Peyer's patch (tissue), 4 donors: ENCODE results near the gene TMEM184C. TPM values are rescaled to one million over a fixed set of nuclear protein-coding genes. Genes with fewer than 3 reads are reported as not detected.

ENCODE experiments used
- DNase-seq, 3 donors: peaks; one replicate each; pipeline ENCODE4 v3.0.0-alpha.2; 2017 to 2019
- H3K27ac ChIP-seq, 4 donors: fragments of 200-600 bp; sonication (generic); one replicate each; pipeline ENCODE4 v1.5.1; 2016 to 2019
- H3K27me3 ChIP-seq, 2 donors: fragments of 200-600 bp; sonication (generic); one replicate each; pipeline ENCODE4 v1.5.1; 2019
- H3K36me3 ChIP-seq, 3 donors: fragments of 200-600 bp; sonication (generic); one replicate each; pipeline ENCODE4 v1.5.1; 2016 to 2019
- H3K4me1 ChIP-seq, 4 donors: fragments of 200-600 bp; sonication (generic); one replicate each; pipeline ENCODE4 v1.5.1; 2016 to 2019
- H3K4me3 ChIP-seq, 4 donors: fragments of 200-600 bp; sonication (generic); 1 replicate in 3 of 4; 2 replicates in 1 of 4; pipeline ENCODE4 v1.5.1; 2016 to 2019; ENCODE audit warnings: mild to moderate bottlenecking in 1 of 4
- H3K9me3 ChIP-seq, 4 donors: fragments of 200-600 bp; sonication (generic); one replicate each; pipeline ENCODE4 v1.5.1; 2016 to 2019; ENCODE audit warnings: mild to moderate bottlenecking in 1 of 4
- CTCF ChIP-seq, 6 experiments: fragments of 450-650 bp in 4 of 6; fragments of 200-600 bp in 2 of 6; sonication (generic) in 1 of 6; IDR thresholded peaks; one replicate each; pipeline ENCODE4 v1.5.1; 2017 to 2019; ENCODE audit warnings: antibody characterized with exemption in 6 of 6, mild to moderate bottlenecking in 3 of 6, moderate library complexity in 1 of 6
- POLR2A ChIP-seq, 2 donors: fragments of 450-650 bp; IDR thresholded peaks; one replicate each; pipeline ENCODE4 v1.5.1; 2017; ENCODE audit warnings: antibody characterized with exemption in 2 of 2, mild to moderate bottlenecking in 2 of 2, moderate library complexity in 2 of 2
- total RNA-seq, 4 donors: library from RNA; depleted of rRNA; stranded (reverse); fragments of >200 nt; gene quantifications; one replicate each; pipeline ENCODE4 v1.1.0, GENCODE V29; 2016

The TMEM184C gene
- total RNA-seq, 4 donors from 2014 or later: 23.7 to 38.0 (median 27.9) TPM

GRCh38 chr4:147629783-147630730, 12.9 kb downstream of the TMEM184C start:
- no peaks in the 10 kb centered on the region for H3K9me3 ChIP-seq

GRCh38 chr4:147633113-147633512, 15.9 kb downstream of the TMEM184C start:
- TF ChIP-seq CTCF (IDR thresholded peaks at IDR 0.05) (no peak), POLR2A (IDR thresholded peaks at IDR 0.05) (no peak)
- peaks cover 0 to 92% (median 0%) of the 10 kb centered on the region in 3 donors for H3K36me3 ChIP-seq
- H3K4me1 ChIP-seq: no peaks in the 10 kb centered on the region
- DNase-seq: no peak
- no peak overlapping the region for H3K4me3 ChIP-seq
- H3K27ac ChIP-seq: no peak overlapping the region
- H3K27me3 ChIP-seq: no peaks in the 10 kb centered on the region
- no peaks in the 10 kb centered on the region for H3K9me3 ChIP-seq

More at GRCh38 chr4:147629783-147630730, 12.9 kb downstream of the TMEM184C start:
- TF ChIP-seq POLR2A (IDR thresholded peaks at IDR 0.05): no peak
- no peak for TF ChIP-seq CTCF (IDR thresholded peaks at IDR 0.05)
- Histone ChIP-seq H3K4me1 (no peaks in the 10 kb centered on the region), H3K36me3 (peaks cover 0 to 78% (median 0%) of the 10 kb centered on the region in 3 donors), H3K27me3 (no peaks in the 10 kb centered on the region), H3K27ac (no peak overlapping the region), H3K4me3 (no peak overlapping the region)
- no peak for DNase-seq

- no peaks in the 10 kb centered on the region for H3K27me3 ChIP-seq
- peaks cover 0 to 92% (median 0%) of the 10 kb centered on the region in 3 donors for H3K36me3 ChIP-seq
- DNase-seq: no peak
- H3K27ac ChIP-seq: no peak overlapping the region
- H3K9me3 ChIP-seq: no peaks in the 10 kb centered on the region
- TF ChIP-seq CTCF (IDR thresholded peaks at IDR 0.05) (no peak), POLR2A (IDR thresholded peaks at IDR 0.05) (no peak)
- H3K4me1 ChIP-seq: no peaks in the 10 kb centered on the region
- no peak overlapping the region for H3K4me3 ChIP-seq
These were observed 16.4 kb downstream of the TMEM184C start for GRCh38 chr4:147633643-147634042.

GRCh38 chr4:147635348-147635747, 18.2 kb downstream of the TMEM184C start:
- no peaks in the 10 kb centered on the region for H3K9me3 ChIP-seq
- no peak for DNase-seq
- H3K4me1 ChIP-seq: no peaks in the 10 kb centered on the region
- H3K27me3 ChIP-seq: no peaks in the 10 kb centered on the region
- H3K27ac ChIP-seq: no peak overlapping the region
- TF ChIP-seq CTCF (IDR thresholded peaks at IDR 0.05) (no peak), POLR2A (IDR thresholded peaks at IDR 0.05) (no peak)
- H3K36me3 ChIP-seq: peaks cover 0 to 75% (median 0%) of the 10 kb centered on the region in 3 donors
- H3K4me3 ChIP-seq: no peak overlapping the region

- Histone ChIP-seq H3K27me3 (no peaks in the 10 kb centered on the region), H3K4me3 (no peak overlapping the region), H3K4me1 (no peaks in the 10 kb centered on the region), H3K36me3 (peaks cover 0 to 60% (median 0%) of the 10 kb centered on the region in 3 donors), H3K27ac (no peak overlapping the region), H3K9me3 (no peaks in the 10 kb centered on the region)
- no peak for DNase-seq
- TF ChIP-seq CTCF (IDR thresholded peaks at IDR 0.05): no peak
- no peak for TF ChIP-seq POLR2A (IDR thresholded peaks at IDR 0.05)
These were observed 21.2 kb downstream of the TMEM184C start for GRCh38 chr4:147638365-147638764.
